Tibial artery (tissue), 4 donors: ENCODE data around the gene SIPA1L3.
"Not testable (repeated sequence)": the region's sequence is repeated elsewhere in the genome, so short reads cannot be mapped to it uniquely, and the experiment has no call there.

Experiments used
- DNase-seq, 2 donors: peaks; one replicate each; pipeline ENCODE4 v3.0.0-alpha.2; 2019
- H3K27ac ChIP-seq, 2 donors: fragments of 200-600 bp; sonication (generic) in 1 of 2; 1 replicate in 1 of 2; 2 replicates in 1 of 2; pipeline ENCODE4 v1.5.1; 2018 to 2019; ENCODE audit warnings: mild to moderate bottlenecking in 1 of 2
- H3K27me3 ChIP-seq, 2 donors: fragments of 200-600 bp; sonication (generic) in 1 of 2; one replicate each; pipeline versions ENCODE4 v1.5.1 to v1.6.0; 2016 to 2019
- H3K36me3 ChIP-seq, 3 donors: fragments of 200-600 bp; sonication (generic) in 2 of 3; one replicate each; pipeline ENCODE4 v1.5.1; 2016 to 2019; ENCODE audit warnings: mild to moderate bottlenecking in 2 of 3
- H3K4me1 ChIP-seq, 4 donors: fragments of 200-600 bp; sonication (generic) in 2 of 4; 1 replicate in 3 of 4; 2 replicates in 1 of 4; pipeline ENCODE4 v1.5.1; 2016 to 2019
- H3K4me3 ChIP-seq, 2 donors: fragments of 200-600 bp; sonication (generic) in 1 of 2; 1 replicate in 1 of 2; 2 replicates in 1 of 2; pipeline ENCODE4 v1.5.1; 2018 to 2019; ENCODE audit warnings: mild to moderate bottlenecking in 2 of 2
- H3K9me3 ChIP-seq, 3 donors: fragments of 200-600 bp; sonication (generic) in 1 of 3; one replicate each; pipeline ENCODE4 v1.5.1; 2016 to 2019
- intact Hi-C: fragments of 100-400 bp; cut with DNase I; formaldehyde crosslinking; loops from one replicate; pipeline ENCODE4 v1.15.0; 2023; ENCODE audit warnings: low total_unique reads
- TF ChIP-seq, protein P1 (sequence below), 2 experiments: fragments of 200-600 bp in 1 of 2; fragments of 450-650 bp in 1 of 2; IDR thresholded peaks; one replicate each; pipeline ENCODE4 v1.5.1; 2017 to 2019; ENCODE audit warnings: antibody characterized with exemption in 2 of 2, mild to moderate bottlenecking in 1 of 2, moderate library complexity in 1 of 2

Gene SIPA1L3

DNA sequence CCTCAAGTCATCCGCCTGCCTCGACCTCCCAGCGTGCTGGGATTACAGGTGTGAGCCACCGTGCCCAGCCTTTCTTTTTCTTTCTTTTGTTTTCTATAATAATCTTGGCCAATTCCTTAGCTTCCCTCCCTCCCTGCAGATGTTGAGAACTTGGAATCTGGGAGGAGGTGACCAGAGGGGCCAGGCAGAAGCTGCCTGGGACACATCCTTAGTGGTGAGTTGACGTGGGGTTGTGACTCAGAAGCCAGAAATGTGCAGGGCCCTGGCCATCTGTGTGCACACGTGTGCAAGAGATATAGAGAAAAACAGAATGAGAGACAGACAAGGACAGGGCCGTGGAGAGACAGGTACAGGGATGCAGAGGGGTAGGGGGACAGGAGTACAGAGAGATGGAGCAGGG lies 154.3 kb downstream of the SIPA1L3 start:
- Histone ChIP-seq H3K9me3 (no peaks in the 10 kb centered on the region), H3K36me3 (no peaks in the 10 kb centered on the region), H3K27me3 (no peaks in the 10 kb centered on the region), H3K27ac (no peak overlapping the region), H3K4me1 (peaks cover 0 to 6% (median 0%) of the 10 kb centered on the region in 4 donors), H3K4me3 (no peak overlapping the region)
- intact Hi-C loops: no loop called here
- no peak for DNase-seq
- TF ChIP-seq, protein P1, sequence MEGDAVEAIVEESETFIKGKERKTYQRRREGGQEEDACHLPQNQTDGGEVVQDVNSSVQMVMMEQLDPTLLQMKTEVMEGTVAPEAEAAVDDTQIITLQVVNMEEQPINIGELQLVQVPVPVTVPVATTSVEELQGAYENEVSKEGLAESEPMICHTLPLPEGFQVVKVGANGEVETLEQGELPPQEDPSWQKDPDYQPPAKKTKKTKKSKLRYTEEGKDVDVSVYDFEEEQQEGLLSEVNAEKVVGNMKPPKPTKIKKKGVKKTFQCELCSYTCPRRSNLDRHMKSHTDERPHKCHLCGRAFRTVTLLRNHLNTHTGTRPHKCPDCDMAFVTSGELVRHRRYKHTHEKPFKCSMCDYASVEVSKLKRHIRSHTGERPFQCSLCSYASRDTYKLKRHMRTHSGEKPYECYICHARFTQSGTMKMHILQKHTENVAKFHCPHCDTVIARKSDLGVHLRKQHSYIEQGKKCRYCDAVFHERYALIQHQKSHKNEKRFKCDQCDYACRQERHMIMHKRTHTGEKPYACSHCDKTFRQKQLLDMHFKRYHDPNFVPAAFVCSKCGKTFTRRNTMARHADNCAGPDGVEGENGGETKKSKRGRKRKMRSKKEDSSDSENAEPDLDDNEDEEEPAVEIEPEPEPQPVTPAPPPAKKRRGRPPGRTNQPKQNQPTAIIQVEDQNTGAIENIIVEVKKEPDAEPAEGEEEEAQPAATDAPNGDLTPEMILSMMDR (IDR thresholded peaks at IDR 0.05): no peak

DNA sequence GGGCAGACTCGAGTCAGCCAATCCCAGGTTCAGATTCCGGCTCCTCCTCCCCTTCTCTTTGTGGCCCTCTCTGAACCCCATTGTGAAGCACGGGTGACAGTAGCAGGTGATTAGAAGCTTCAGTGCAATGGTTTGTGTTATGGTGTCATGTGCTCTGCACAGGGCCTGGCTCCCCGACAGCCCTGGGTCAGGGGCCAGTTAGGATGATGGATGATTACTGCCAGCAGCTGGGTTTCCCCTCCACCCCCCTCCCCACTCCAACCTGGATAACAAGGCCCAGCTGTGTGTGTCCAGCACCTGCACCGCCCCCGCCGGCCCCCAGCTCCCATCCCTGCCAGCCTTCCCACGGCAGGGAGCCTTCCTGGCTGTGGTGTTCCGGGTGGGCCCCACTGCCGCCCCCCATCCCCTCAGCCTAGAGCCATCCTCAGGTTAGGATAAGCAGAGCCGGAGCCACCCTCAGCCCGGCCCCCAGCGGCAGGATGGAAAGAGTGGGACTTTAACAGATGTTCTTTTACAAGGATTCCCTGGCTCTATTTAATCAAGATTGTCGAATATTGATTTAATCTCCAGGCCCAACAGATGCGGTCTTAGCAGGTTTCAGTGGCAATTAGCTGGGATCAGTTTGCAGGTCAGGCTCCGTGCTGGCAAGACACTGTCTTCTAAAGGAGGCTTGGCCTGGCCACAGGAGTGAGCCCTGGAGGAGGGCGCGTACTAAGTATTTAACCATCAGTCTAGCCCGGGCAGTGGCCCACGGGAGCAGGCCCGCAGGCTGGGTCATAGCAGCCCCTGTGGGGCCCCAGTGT lies 156.2 kb downstream of the SIPA1L3 start:
- TF ChIP-seq, protein P1 (IDR thresholded peaks at IDR 0.05): no peak
- Histone ChIP-seq H3K9me3 (no peaks in the 10 kb centered on the region), H3K4me3 (no peak overlapping the region), H3K27me3 (no peaks in the 10 kb centered on the region), H3K27ac (no peak overlapping the region), H3K4me1 (peaks cover 0 to 6% (median 0%) of the 10 kb centered on the region in 4 donors), H3K36me3 (no peaks in the 10 kb centered on the region)
- no peak for DNase-seq
- intact Hi-C loops: no loop called here

DNA sequence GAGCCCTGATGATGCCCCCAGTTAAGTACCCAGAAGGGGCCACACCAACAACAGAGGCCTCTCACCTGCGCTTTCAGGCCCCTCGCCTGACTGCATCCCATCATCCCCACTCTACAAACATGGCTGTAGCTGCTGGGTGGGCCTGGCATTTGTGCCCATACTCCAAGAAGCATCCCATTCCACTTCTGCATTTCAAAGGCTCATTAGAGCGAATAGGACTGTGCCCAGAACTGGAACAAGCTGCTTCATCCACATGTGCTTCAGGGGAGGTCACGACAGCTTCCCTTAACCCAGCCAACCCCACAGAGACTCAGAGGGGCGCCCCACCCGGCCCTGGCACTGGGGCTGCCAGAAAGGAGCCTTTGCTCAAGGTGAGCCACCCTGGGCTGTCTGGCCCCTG lies 156.9 kb downstream of the SIPA1L3 start:
- peaks cover 0 to 6% (median 0%) of the 10 kb centered on the region in 4 donors for H3K4me1 ChIP-seq
- H3K4me3 ChIP-seq: no peak overlapping the region
- no peaks in the 10 kb centered on the region for H3K36me3 ChIP-seq
- H3K9me3 ChIP-seq: no peaks in the 10 kb centered on the region
- DNase-seq: no peak
- H3K27me3 ChIP-seq: no peaks in the 10 kb centered on the region
- intact Hi-C loops: no loop called here
- no peak overlapping the region for H3K27ac ChIP-seq
- TF ChIP-seq, protein P1 (IDR thresholded peaks at IDR 0.05): no peak

DNA sequence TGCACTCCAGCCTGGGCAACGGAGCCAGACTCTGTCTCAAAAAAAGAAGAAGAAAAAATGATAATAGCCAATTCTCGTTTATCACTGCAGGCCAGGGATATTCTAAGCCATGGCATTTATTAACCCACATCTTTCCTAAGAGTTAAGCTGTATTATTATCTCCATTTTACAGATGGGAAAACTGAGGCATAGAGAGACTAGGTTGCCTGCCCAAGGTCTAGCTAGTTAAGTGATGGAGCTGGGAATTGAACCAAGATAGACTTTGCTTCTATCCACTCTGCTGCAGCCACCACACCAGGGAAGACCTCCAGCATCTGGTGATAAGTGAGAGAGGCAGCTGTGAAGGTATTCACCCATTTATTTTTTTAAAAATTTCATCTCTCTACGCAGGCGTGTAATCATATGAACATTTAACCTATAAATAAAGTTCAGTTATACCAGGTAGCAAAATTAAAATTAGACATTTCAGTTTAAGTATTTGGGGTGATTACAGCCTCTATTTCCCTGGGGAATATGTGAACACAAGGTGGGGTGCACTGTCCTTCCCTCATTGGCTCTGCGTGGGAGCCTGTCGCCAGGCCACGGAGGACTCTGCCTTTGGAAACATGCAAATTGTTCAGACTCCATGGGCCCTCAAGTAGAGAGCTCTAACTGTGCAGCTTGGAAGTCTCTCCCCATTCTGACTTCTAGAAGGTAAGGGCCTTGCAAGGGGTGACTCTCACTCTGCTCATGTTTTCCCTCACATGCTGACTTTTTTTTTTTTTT lies 157.8 kb downstream of the SIPA1L3 start:
- Histone ChIP-seq H3K4me1 (peaks cover 0 to 6% (median 0%) of the 10 kb centered on the region in 4 donors), H3K9me3 (no peaks in the 10 kb centered on the region), H3K4me3 (no peak overlapping the region), H3K27ac (no peak overlapping the region), H3K36me3 (no peaks in the 10 kb centered on the region), H3K27me3 (no peaks in the 10 kb centered on the region)
- TF ChIP-seq, protein P1 (IDR thresholded peaks at IDR 0.05): no peak
- no peak for DNase-seq
- intact Hi-C loops: no loop called here

DNA sequence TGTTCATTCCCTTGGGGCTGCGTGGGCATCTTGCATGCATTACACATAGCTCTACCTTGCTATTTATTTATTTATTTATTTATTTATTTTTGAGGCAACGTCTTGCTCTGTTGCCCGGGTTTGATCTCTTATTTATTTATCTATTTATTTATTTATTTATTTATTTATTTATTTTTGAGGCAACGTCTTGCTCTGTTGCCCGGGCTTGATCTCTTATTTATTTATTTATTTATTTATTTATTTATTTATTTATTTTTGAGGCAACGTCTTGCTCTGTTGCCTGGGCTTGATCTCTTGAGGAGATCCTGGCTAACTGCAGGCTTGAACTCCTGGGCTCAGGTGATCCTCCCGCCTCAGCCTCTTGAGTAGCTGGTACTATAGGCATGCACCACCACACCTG lies 158.8 kb downstream of the SIPA1L3 start:
- H3K36me3 ChIP-seq, H3K27ac ChIP-seq, H3K9me3 ChIP-seq, DNase-seq, H3K4me1 ChIP-seq, H3K27me3 ChIP-seq, intact Hi-C loops, H3K4me3 ChIP-seq: not testable (repeated sequence)

DNA sequence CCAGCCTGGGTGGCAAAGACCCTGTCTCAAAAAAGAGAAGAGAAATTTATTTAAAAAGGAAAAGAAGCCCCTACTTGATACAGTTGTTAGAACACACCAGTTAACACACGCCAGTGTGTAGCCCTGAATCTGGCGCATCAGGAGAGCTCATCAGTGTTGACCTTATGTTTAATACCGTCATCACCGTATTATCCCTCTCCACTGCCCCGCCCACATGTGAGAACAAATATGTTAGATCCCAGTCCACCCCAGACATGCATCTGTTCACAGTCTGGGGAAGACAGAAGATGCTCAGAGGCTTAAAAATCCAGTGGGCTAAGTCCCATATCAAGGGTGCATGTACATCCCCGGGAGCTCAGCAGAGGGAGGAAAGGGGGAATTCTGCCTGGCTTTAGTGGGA lies 161.8 kb downstream of the SIPA1L3 start:
- intact Hi-C loops: no loop called here

More for the DNA sequence above, 161.8 kb downstream of the SIPA1L3 start:
- Histone ChIP-seq H3K27me3 (no peaks in the 10 kb centered on the region), H3K9me3 (no peaks in the 10 kb centered on the region), H3K4me3 (no peak overlapping the region), H3K27ac (no peak overlapping the region), H3K4me1 (no peaks in the 10 kb centered on the region), H3K36me3 (peaks cover 0 to 8% (median 0%) of the 10 kb centered on the region in 3 donors)
- TF ChIP-seq, protein P1 (IDR thresholded peaks at IDR 0.05): no peak
- no peak for DNase-seq
